H1 (cell line): ENCODE results near the gene BICRAL. TPM values are rescaled to one million over a fixed set of nuclear protein-coding genes. Genes with fewer than 3 reads are reported as not detected.
A peak's percentile ranks its signal among the peaks of the same experiment; 100 is the strongest.

ENCODE experiments used
- CTCF ChIA-PET: fragments of 300-600 bp; sonication (Branson Sonifier 250); formaldehyde crosslinking; loops from one replicate; lab custom pipeline; 2021; ENCODE audit not compliant: partially characterized antibody; lab: Charles Lee
- POLR2A ChIA-PET: fragments of 300-600 bp; sonication (Branson Sonifier 250); formaldehyde crosslinking; loops from one replicate; lab custom pipeline; 2021; ENCODE audit warnings: inconsistent platforms; ENCODE audit not compliant: partially characterized antibody; lab: Charles Lee
- DNase-seq, 2 experiments: peaks; one replicate each; pipeline versions ENCODE4 v3.0.0 to v3.0.0-alpha.2; 2010 to 2022; ENCODE audit warnings: low spot score in 2 of 2, low read depth in 1 of 2, mixed read lengths in 1 of 2
- FAIRE-seq: peaks from 2 replicates; lab custom pipeline; 2011; peaks lifted over from hg19 to GRCh38; lab: Jason Lieb, UNC
- H2AFZ ChIP-seq: 2 replicates; pipeline ENCODE4 v1.8.1; 2012; ENCODE audit warnings: low read length, inconsistent platforms
- H2AK5ac ChIP-seq: 2 replicates; pipeline ENCODE4 v1.6.1; 2013; ENCODE audit warnings: low read depth, low read length
- H2BK120ac ChIP-seq: replicated peaks from 2 replicates; pipeline ENCODE3; 2013; ENCODE audit warnings: low read depth, low read length, inconsistent platforms
- H2BK12ac ChIP-seq: 2 replicates; pipeline ENCODE4 v1.6.1; 2013; ENCODE audit warnings: low read depth, low read length
- H2BK15ac ChIP-seq: 2 replicates; pipeline ENCODE4 v1.6.1; 2013; ENCODE audit warnings: low read length
- H2BK20ac ChIP-seq: 2 replicates; pipeline ENCODE4 v1.6.1; 2013; ENCODE audit warnings: low read length
- H2BK5ac ChIP-seq: 2 replicates; pipeline ENCODE4 v1.6.1; 2013; ENCODE audit warnings: low read depth, low read length
- H3K14ac ChIP-seq: 2 replicates; pipeline ENCODE4 v1.6.1; 2013; ENCODE audit warnings: inconsistent platforms; ENCODE audit not compliant: insufficient read length
- H3K18ac ChIP-seq: 2 replicates; pipeline ENCODE4 v1.6.1; 2013; ENCODE audit warnings: low read length; ENCODE audit errors: extremely low read depth
- H3K23ac ChIP-seq: 2 replicates; pipeline ENCODE4 v1.6.1; 2013; ENCODE audit warnings: inconsistent platforms; ENCODE audit not compliant: insufficient read length
- H3K23me2 ChIP-seq: 2 replicates; pipeline ENCODE4 v1.6.1; 2013; ENCODE audit warnings: low read depth, low read length
- H3K27ac ChIP-seq: 2 replicates; pipeline ENCODE4 v1.6.1; 2011; ENCODE audit warnings: low read depth, low read length, inconsistent platforms
- H3K27me3 ChIP-seq, 4 experiments: replicated peaks in 1 of 4; 1 replicate in 1 of 4; 2 replicates in 3 of 4; pipeline versions ENCODE4 v1.6.1 to v1.8.1; 2011 to 2013; ENCODE audit warnings: low read length in 3 of 4, mild to moderate bottlenecking in 3 of 4, inconsistent platforms in 2 of 4, mixed read lengths in 2 of 4, moderate library complexity in 1 of 4; ENCODE audit not compliant: control insufficient read depth in 3 of 4, insufficient read depth in 3 of 4; ENCODE audit errors: extremely low read depth in 1 of 4
- H3K36me3 ChIP-seq, 4 experiments: 2 replicates each; pipeline versions ENCODE4 v1.6.1 to v1.8.1; 2011 to 2013; ENCODE audit warnings: mild to moderate bottlenecking in 4 of 4, low read length in 3 of 4, moderate library complexity in 2 of 4, control low read depth in 1 of 4, inconsistent platforms in 1 of 4; ENCODE audit not compliant: insufficient read depth in 4 of 4, control insufficient read depth in 2 of 4
- H3K4ac ChIP-seq: replicated peaks from 2 replicates; pipeline ENCODE3; 2013; ENCODE audit warnings: low read length, low read depth, mixed read lengths, inconsistent platforms; ENCODE audit not compliant: insufficient read length
- H3K4me1 ChIP-seq, 4 experiments: replicated peaks in 1 of 4; 1 replicate in 1 of 4; 2 replicates in 3 of 4; pipeline versions ENCODE4 v1.6.1 to v1.8.1; 2011 to 2013; ENCODE audit warnings: low read length in 3 of 4, inconsistent platforms in 2 of 4, mixed read lengths in 1 of 4; ENCODE audit not compliant: insufficient read depth in 4 of 4, control insufficient read depth in 3 of 4
- H3K4me2 ChIP-seq, 2 experiments: 2 replicates each; pipeline versions ENCODE4 v1.6.1 to v1.8.1; 2011 to 2013; ENCODE audit warnings: low read depth in 2 of 2, low read length in 2 of 2, control low read depth in 1 of 2, inconsistent platforms in 1 of 2, mild to moderate bottlenecking in 1 of 2; ENCODE audit not compliant: insufficient read depth in 1 of 2
- H3K4me3 ChIP-seq, 4 experiments: fragments of 200-600, 300-600 bp in 1 of 4; sonication (generic), shearing (Covaris generic), sonication (Bioruptor Twin) in 1 of 4; 2 replicates each; pipeline versions ENCODE4 v1.5.1 to v1.8.1; 2011 to 2016; ENCODE audit warnings: low read length in 4 of 4, low read depth in 3 of 4, control low read depth in 2 of 4, inconsistent platforms in 2 of 4, mild to moderate bottlenecking in 2 of 4, mixed read lengths in 1 of 4, moderate library complexity in 1 of 4; ENCODE audit not compliant: insufficient read depth in 2 of 4; ENCODE audit errors: extremely low read depth in 1 of 4
- H3K56ac ChIP-seq: replicated peaks from 2 replicates; pipeline ENCODE3; 2013; ENCODE audit warnings: low read depth, mild to moderate bottlenecking, mixed read lengths, low read length, inconsistent platforms; ENCODE audit not compliant: insufficient read length
- H3K79me1 ChIP-seq: 2 replicates; pipeline ENCODE4 v1.6.1; 2013; ENCODE audit warnings: low read depth, low read length, control low read depth
- H3K79me2 ChIP-seq, 2 experiments: 2 replicates each; pipeline versions ENCODE4 v1.6.1 to v1.8.1; 2012 to 2013; ENCODE audit warnings: low read length in 2 of 2, mild to moderate bottlenecking in 2 of 2, inconsistent platforms in 1 of 2; ENCODE audit not compliant: insufficient read depth in 2 of 2, control insufficient read depth in 1 of 2
- H3K9ac ChIP-seq, 4 experiments: replicated peaks in 1 of 4; 1 replicate in 1 of 4; 2 replicates in 3 of 4; pipeline versions ENCODE4 v1.6.1 to v1.8.1; 2011 to 2013; ENCODE audit warnings: low read depth in 3 of 4, low read length in 3 of 4, control low read depth in 2 of 4, mild to moderate bottlenecking in 2 of 4, moderate library complexity in 2 of 4, inconsistent platforms in 1 of 4; ENCODE audit errors: extremely low read depth in 1 of 4
- H3K9me3 ChIP-seq, 2 experiments: 2 replicates each; pipeline versions ENCODE4 v1.6.1 to v1.8.1; 2012 to 2013; ENCODE audit warnings: mild to moderate bottlenecking in 2 of 2, moderate library complexity in 2 of 2, control low read depth in 1 of 2, inconsistent platforms in 1 of 2, low read depth in 1 of 2, low read length in 1 of 2, mixed read lengths in 1 of 2; ENCODE audit not compliant: insufficient read depth in 2 of 2
- H4K20me1 ChIP-seq, 2 experiments: replicated peaks in 1 of 2; 2 replicates each; pipeline versions ENCODE3 to v1.8.1; 2011 to 2013; ENCODE audit warnings: inconsistent platforms in 2 of 2, low read length in 2 of 2, mild to moderate bottlenecking in 1 of 2; ENCODE audit not compliant: insufficient read depth in 2 of 2, control insufficient read depth in 1 of 2
- H4K5ac ChIP-seq: 2 replicates; pipeline ENCODE4 v1.6.1; 2013; ENCODE audit warnings: low read length, low read depth, mixed read lengths, inconsistent platforms; ENCODE audit not compliant: insufficient read length
- H4K8ac ChIP-seq: 2 replicates; pipeline ENCODE4 v1.8.0; 2013; ENCODE audit warnings: mild to moderate bottlenecking, moderate library complexity, low read length, inconsistent platforms; ENCODE audit not compliant: insufficient read depth; ENCODE audit errors: extremely low read depth
- H4K91ac ChIP-seq: replicated peaks from 2 replicates; pipeline ENCODE3; 2013; ENCODE audit warnings: low read length, mixed read lengths, inconsistent platforms; ENCODE audit not compliant: insufficient read length
- CBX8 ChIP-seq: fragments of 300-800, 300-1000 bp; sonication (generic); IDR thresholded peaks from 2 replicates; pipeline ENCODE4 v1.7.1; 2016; ENCODE audit warnings: low read depth, low read length, borderline replicate concordance
- CHD1 ChIP-seq: IDR thresholded peaks from 2 replicates; pipeline ENCODE4 v1.6.1; 2012; ENCODE audit warnings: low read depth, low read length, improper control_type of control experiment
- EGR1 ChIP-seq: IDR thresholded peaks from 2 replicates; pipeline ENCODE4 v1.6.1; 2011; ENCODE audit warnings: low read depth, low read length, borderline replicate concordance
- GTF2F1 ChIP-seq: IDR thresholded peaks from 2 replicates; pipeline ENCODE4 v1.6.1; 2012; ENCODE audit warnings: low read depth, low read length, improper control_type of control experiment, borderline replicate concordance
- SRF ChIP-seq: IDR thresholded peaks from 2 replicates; pipeline ENCODE4 v1.6.1; 2011; ENCODE audit warnings: mild to moderate bottlenecking, low read depth, low read length, moderate library complexity
- WGBS, 2 experiments: shearing (Covaris generic) in 1 of 2; methylation state at CpG; one replicate each; pipeline versions ENCODE4 v1.1.6 to v1.1.7; 2013 to 2015; ENCODE audit warnings: low lambda C conversion rate in 2 of 2, mixed read lengths in 2 of 2, inconsistent platforms in 1 of 2, low coverage in 1 of 2, missing lambda C conversion rate in 1 of 2; ENCODE audit not compliant: insufficient replicate concordance in 2 of 2, insufficient coverage in 1 of 2, insufficient read length in 1 of 2; ENCODE audit errors: extremely low coverage in 1 of 2, missing lambda C conversion rate in 1 of 2; 5-methylcytosine and 5-hydroxymethylcytosine counted together
- polyA plus RNA-seq, 7 experiments: library from polyadenylated mRNA; depleted of rRNA in 3 of 7; stranded (reverse) in 5 of 7; unstranded in 2 of 7; fragments of >200 nt in 5 of 7; fragments of 200-250 nt in 2 of 7; gene quantifications; 1 replicate in 5 of 7; 2 replicates in 1 of 7; 4 replicates in 1 of 7; pipeline versions ENCODE4 v1.2.1 to v1.2.3, GENCODE V29; 2011 to 2013; ENCODE audit warnings: missing spikeins in 2 of 7, mixed read lengths in 2 of 7
- total RNA-seq: library from RNA; stranded (reverse); fragmentation: NEBNext Ultra II Directional; extraction: Animal tissue kit (Norgen Biotek cat#: 25700); gene quantifications from 2 replicates; pipeline ENCODE4 v1.2.1, GENCODE V29; 2021

BICRAL gene
- total and polyA plus RNA-seq, 2 of the 8 experiments (the other 6 are each of a cell fraction or from before 2014, with no cell fraction given): 9.4 to 12.2 TPM

- TF ChIP-seq CHD1 (0 out of 2 replicates have a peak, but pooled peaks have one; percentile 33), CBX8 (no peak), EGR1 (no peak), GTF2F1 (0 out of 2 replicates have a peak, but pooled peaks have one; percentile 5), SRF (no peak)
- Histone ChIP-seq H4K91ac (peak overlapping the region; percentile 93), H3K79me2 (peaks cover 13 to 61% of the 10 kb centered on the region in 2 experiments), H4K8ac (peak overlapping the region; percentile 100; the same call in 1 of the 2 replicates), H3K23me2 (no peaks in the 10 kb centered on the region; the same call in 1 of the 2 replicates), H3K36me3 (peaks cover 0 to 3% (median 0%) of the 10 kb centered on the region in 4 experiments; a peak in 1 of 8 replicates), H2BK15ac (no peak overlapping the region), H2AK5ac (no peak overlapping the region; the same call in 1 of the 2 replicates), H3K23ac (no peak overlapping the region), H2BK20ac (no peak overlapping the region), H4K5ac (peak overlapping the region; percentile 92), H4K20me1 (peaks cover 0 to 4% of the 10 kb centered on the region in 2 experiments), H3K27me3 (no peaks in the 10 kb centered on the region), H3K79me1 (no peaks in the 10 kb centered on the region), H3K27ac (peak overlapping the region; percentile 98), H2AFZ (no peak overlapping the region), H3K4me2 (peak overlapping the region; percentile 69 to 72), H3K18ac (peak overlapping the region; percentile 93), H2BK12ac (no peak overlapping the region; the same call in 1 of the 2 replicates), H3K9ac (peak overlapping the region; percentile 95 to 100 (median 98)), H3K56ac (peak overlapping the region; percentile 98), H2BK5ac (peak overlapping the region; percentile 95), H3K4me3 (peak overlapping the region; percentile 82 to 96 (median 88)), H3K4ac (peak overlapping the region; percentile 66), H3K9me3 (no peaks in the 10 kb centered on the region), H3K4me1 (peaks cover 0 to 14% (median 2%) of the 10 kb centered on the region in 4 experiments; a peak in 3 of 7 replicates), H2BK120ac (peak overlapping the region; percentile 72), H3K14ac (no peak overlapping the region)
- POLR2A ChIA-PET: interaction anchor here (0.5 to 13.8 kb wide), 23 partner anchors 8 to 524 kb away, joined by 3 to 277 read pairs (median 4); partner anchors contain the start of genes CNPY3, PPP2R5D, RPL7L1 and TBCC
- 15% methylated on average over 10 of the region's 10 CpGs; no CpG with 5 or more reads in 1 of the 2 experiments for WGBS, 2 experiments
- DNase-seq (no peak), FAIRE-seq (no peak)
- CTCF ChIA-PET: interaction anchor here (0.6 to 1.3 kb wide), 3 partner anchors 30 to 430 kb away, joined by 4 to 5 read pairs (median 5); no protein-coding TSS in a partner anchor
Observed at GRCh38 chr6:42783876-42784642, 2.2 kb downstream of the BICRAL start.
